Measurements from ENCODE around the gene SRSF9. TPM values are rescaled to one million over a fixed set of nuclear protein-coding genes. Genes with fewer than 3 reads are reported as not detected.

SRSF9 gene
- total RNA-seq, 1 experiment from 2014 or later: 231 TPM

DNA sequence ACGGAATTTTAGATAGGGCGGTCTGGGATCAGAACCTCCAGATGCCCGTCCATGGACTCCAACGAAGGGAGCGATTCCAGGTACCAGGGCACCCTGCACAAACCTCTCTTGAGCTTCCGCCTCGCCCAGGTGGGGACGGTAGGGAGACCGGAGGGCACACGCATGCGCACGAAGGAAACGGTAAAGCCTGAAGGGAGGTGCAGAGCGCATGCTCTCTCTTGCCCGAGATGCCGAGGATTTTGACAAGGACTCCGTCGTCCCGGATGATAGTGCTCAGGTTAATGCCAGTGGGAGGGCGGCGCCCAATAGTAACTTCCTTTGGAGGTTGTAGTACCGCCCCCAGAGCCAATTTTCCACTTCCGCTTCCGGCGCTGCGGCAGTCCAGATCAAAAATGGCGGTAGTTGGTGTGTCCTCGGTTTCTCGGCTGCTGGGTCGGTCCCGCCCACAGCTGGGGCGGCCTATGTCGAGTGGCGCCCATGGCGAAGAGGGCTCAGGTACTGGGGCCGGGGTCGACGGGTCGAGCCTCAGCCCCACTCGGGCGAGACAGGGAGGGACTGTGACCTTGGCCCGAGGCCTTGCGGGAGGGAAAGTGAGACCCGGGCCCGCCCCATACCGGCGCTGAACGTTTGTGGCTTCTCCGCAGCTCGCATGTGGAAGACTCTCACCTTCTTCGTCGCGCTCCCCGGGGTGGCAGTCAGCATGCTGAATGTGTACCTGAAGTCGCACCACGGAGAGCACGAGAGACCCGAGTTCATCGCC is 31.6 kb downstream of the SRSF9 start, which contains the start of gene COX6A1:
Gene COX6A1, plus strand, starts transcription at position 379 of the 760 bp plus-strand sequence. Its CDS starts 14 bp downstream, at position 393.
- H3K27ac ChIP-seq: peak within 1 kb of the TSS; percentile 49
- H3K9me2 ChIP-seq (ENCODE audit: insufficient read depth): no peaks in the 10 kb centered on the region
- DNase-seq: peak; percentile 96 to 97
- no peaks in the 10 kb centered on the region for H3K9me3 ChIP-seq (ENCODE audit: insufficient read depth, low read depth)
- no peaks in the 10 kb centered on the region for H3K27me3 ChIP-seq (ENCODE audit: insufficient read depth, low read depth)
- peaks cover 46% of the 10 kb centered on the region for H3K79me2 ChIP-seq (ENCODE audit: low read depth)
- H3K4me2 ChIP-seq: peak within 1 kb of the TSS; percentile 97
- H2AFZ ChIP-seq: peak within 1 kb of the TSS; percentile 100
- H3K4me3 ChIP-seq: peak within 1 kb of the TSS; percentile 67
- H3K4me1 ChIP-seq (replicated peaks; ENCODE audit: insufficient read depth): peaks cover 12% of the 10 kb centered on the region
- peaks cover 7% of the 10 kb centered on the region for H4K20me1 ChIP-seq (ENCODE audit: insufficient read depth)
- H3K36me3 ChIP-seq (ENCODE audit: low read depth): peaks cover 8% of the 10 kb centered on the region; the same call in 1 of the 2 replicates
- POLR2A ChIA-PET (ENCODE audit: unreplicated experiment): interaction anchor here (0.7 kb wide), 2 partner anchors 58 to 671 kb away, joined by 3 to 4 read pairs; partner anchors contain the start of gene DYNLL1
- TF ChIP-seq, protein P1, sequence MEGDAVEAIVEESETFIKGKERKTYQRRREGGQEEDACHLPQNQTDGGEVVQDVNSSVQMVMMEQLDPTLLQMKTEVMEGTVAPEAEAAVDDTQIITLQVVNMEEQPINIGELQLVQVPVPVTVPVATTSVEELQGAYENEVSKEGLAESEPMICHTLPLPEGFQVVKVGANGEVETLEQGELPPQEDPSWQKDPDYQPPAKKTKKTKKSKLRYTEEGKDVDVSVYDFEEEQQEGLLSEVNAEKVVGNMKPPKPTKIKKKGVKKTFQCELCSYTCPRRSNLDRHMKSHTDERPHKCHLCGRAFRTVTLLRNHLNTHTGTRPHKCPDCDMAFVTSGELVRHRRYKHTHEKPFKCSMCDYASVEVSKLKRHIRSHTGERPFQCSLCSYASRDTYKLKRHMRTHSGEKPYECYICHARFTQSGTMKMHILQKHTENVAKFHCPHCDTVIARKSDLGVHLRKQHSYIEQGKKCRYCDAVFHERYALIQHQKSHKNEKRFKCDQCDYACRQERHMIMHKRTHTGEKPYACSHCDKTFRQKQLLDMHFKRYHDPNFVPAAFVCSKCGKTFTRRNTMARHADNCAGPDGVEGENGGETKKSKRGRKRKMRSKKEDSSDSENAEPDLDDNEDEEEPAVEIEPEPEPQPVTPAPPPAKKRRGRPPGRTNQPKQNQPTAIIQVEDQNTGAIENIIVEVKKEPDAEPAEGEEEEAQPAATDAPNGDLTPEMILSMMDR (conservative IDR thresholded peaks at IDR 0.05): no peak
- TF ChIP-seq EZH2 (IDR thresholded peaks at IDR 0.05; ENCODE audit: low read depth): no peak
- intact Hi-C loops (cut with micrococcal nuclease; ENCODE audit: unreplicated experiment): loop anchor here (2.0 to 5.0 kb wide), 2 partner anchors 81 to 144 kb away; partner anchors contain the start of gene POP5
- CTCF ChIA-PET: interaction anchor here (0.6 kb wide), 1 partner anchor 130 kb away, joined by 3 read pairs; no protein-coding TSS in a partner anchor
- no TSS peak for BruUV-seq (replicated peaks)
- peaks cover 33% of the 10 kb centered on the region; the same call in 1 of the 2 replicates for H3F3A ChIP-seq (ENCODE audit: insufficient read depth, low read depth)

DNA sequence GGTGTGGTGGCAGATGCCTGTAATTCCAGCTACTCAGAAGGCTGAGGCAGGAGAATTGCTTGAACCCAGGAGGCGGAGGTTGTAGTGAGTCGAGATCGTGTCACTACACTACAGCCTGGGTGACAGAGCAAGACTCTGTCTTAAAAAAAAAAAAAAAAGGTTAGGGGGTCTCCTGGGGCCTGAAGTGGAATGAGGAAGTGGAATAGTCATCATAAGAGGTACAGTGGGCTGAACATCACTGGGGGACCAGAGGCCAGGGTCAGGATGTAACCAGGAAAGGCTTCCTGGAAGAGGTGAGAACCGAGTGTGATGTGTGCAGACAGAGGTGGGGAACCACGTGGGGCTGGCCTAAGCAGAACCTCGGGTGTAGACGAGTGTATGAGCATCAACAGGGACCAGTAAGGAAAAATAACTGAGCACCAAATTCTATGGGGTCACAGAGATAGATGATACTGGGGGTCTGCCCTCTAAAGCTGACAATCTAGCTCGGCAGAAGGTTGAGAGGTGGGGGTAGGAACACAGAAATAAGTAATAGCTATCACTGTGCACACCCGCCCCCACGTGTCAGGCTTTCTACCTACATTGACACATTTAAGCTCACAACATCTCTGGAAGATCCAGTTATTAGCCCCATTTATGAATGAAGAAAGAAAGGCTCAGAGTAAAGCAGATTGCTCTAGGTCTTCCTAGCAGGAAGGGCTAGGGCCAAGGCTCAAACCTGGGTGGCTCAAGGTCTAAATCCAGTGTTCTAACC is 36.6 kb downstream of the SRSF9 start:
- POLR2A ChIA-PET (ENCODE audit: unreplicated experiment): no interaction called here

DNA sequence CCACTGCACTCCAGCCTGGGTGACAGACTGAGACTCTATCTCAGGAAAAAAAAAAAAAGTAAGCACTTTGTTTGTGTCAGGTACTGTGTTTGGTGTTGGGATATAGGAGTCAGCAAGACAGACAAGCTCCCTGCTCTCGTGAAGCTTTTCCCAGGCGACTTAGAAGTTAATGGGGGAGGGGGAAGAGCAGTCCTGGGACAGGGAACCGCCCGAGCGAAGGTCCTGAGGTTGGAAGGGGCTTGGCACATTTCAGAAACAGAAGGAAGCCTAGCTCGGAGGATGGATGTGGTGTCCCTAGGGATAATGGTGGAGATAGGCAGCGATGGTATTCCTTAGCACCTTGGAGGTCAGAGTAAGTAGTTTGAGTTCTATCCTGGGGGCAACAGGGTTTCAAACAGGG is 40.2 kb downstream of the SRSF9 start:
- POLR2A ChIA-PET (ENCODE audit: unreplicated experiment): no interaction called here
- no peak overlapping the region for H2AFZ ChIP-seq
- H3K27me3 ChIP-seq (ENCODE audit: insufficient read depth, low read depth): no peaks in the 10 kb centered on the region
- DNase-seq: no peak
- no peak overlapping the region for H3K4me3 ChIP-seq
- TF ChIP-seq, protein P1 (conservative IDR thresholded peaks at IDR 0.05): no peak
- no peak for TF ChIP-seq EZH2 (IDR thresholded peaks at IDR 0.05; ENCODE audit: low read depth)
- no peaks in the 10 kb centered on the region for H4K20me1 ChIP-seq (ENCODE audit: insufficient read depth)
- no peak overlapping the region for H3K4me2 ChIP-seq
- H3K9me2 ChIP-seq (ENCODE audit: insufficient read depth): no peaks in the 10 kb centered on the region
- H3F3A ChIP-seq (ENCODE audit: insufficient read depth, low read depth): 0 out of 2 replicates have a peak, but pooled peaks cover 5% of the 10 kb centered on the region
- H3K9me3 ChIP-seq (ENCODE audit: insufficient read depth, low read depth): no peaks in the 10 kb centered on the region
- CTCF ChIA-PET: interaction anchor here (0.6 kb wide), 2 partner anchors 9 to 22 kb away, joined by 3 read pairs; no protein-coding TSS in a partner anchor
- H3K4me1 ChIP-seq (replicated peaks; ENCODE audit: insufficient read depth): 0 out of 2 replicates have a peak, but pooled peaks cover 5% of the 10 kb centered on the region
- H3K27ac ChIP-seq: no peak overlapping the region
- intact Hi-C loops (cut with micrococcal nuclease; ENCODE audit: unreplicated experiment): no loop called here
- BruUV-seq (replicated peaks): no TSS peak
- H3K79me2 ChIP-seq (ENCODE audit: low read depth): no peaks in the 10 kb centered on the region
- H3K36me3 ChIP-seq (ENCODE audit: low read depth): no peaks in the 10 kb centered on the region

More for the DNA sequence above, 36.6 kb downstream of the SRSF9 start:
- intact Hi-C loops (cut with micrococcal nuclease; ENCODE audit: unreplicated experiment): no loop called here
- Histone ChIP-seq H3K27me3 (ENCODE audit: insufficient read depth, low read depth) (no peaks in the 10 kb centered on the region), H3K27ac (no peak overlapping the region), H4K20me1 (ENCODE audit: insufficient read depth) (no peaks in the 10 kb centered on the region), H3K4me3 (no peak overlapping the region), H3F3A (ENCODE audit: insufficient read depth, low read depth) (peaks cover 9% of the 10 kb centered on the region; the same call in 1 of the 2 replicates), H3K9me2 (ENCODE audit: insufficient read depth) (no peaks in the 10 kb centered on the region), H3K4me1 (replicated peaks; ENCODE audit: insufficient read depth) (0 out of 2 replicates have a peak, but pooled peaks cover 5% of the 10 kb centered on the region), H3K79me2 (ENCODE audit: low read depth) (0 out of 2 replicates have a peak, but pooled peaks cover 3% of the 10 kb centered on the region), H3K36me3 (ENCODE audit: low read depth) (no peaks in the 10 kb centered on the region), H2AFZ (no peak overlapping the region), H3K4me2 (no peak overlapping the region), H3K9me3 (ENCODE audit: insufficient read depth, low read depth) (no peaks in the 10 kb centered on the region)
- TF ChIP-seq, protein P1 (conservative IDR thresholded peaks at IDR 0.05): no peak
- no peak for TF ChIP-seq EZH2 (IDR thresholded peaks at IDR 0.05; ENCODE audit: low read depth)
- CTCF ChIA-PET: no interaction called here
- no TSS peak for BruUV-seq (replicated peaks)
- DNase-seq: no peak

Data from PC-9 (cell line).